ENCODE results near the gene SHISA9. TPM values are rescaled to one million over a fixed set of nuclear protein-coding genes. Genes with fewer than 3 reads are reported as not detected.

Gene SHISA9
- polyA plus RNA-seq, 3 donors, result 0.01 TPM; not detected in 2

GRCh38 chr16:12891836-12892235 is 9.6 kb upstream of the SHISA9 start:
- H3K27ac ChIP-seq (ENCODE audit: low read depth in 1 of 2, low read length in 2 of 2), result no peak overlapping the region
- Mint-ChIP-seq H3K36me3 (no peaks in the 10 kb centered on the region), H3K27me3 (ENCODE audit: low read depth in 3 of 3) (peaks cover 5 to 15% (median 5%) of the 10 kb centered on the region in 3 donors), H3K9me3 (peaks cover 0 to 3% (median 0%) of the 10 kb centered on the region in 7 donors), H3K4me1 (no peaks in the 10 kb centered on the region), H3K27ac (no peak overlapping the region), H3K4me3 (no peak overlapping the region)
- no peak for DNase-seq
- intact Hi-C loops (cut with micrococcal nuclease), result no loop called here
- H3K4me3 ChIP-seq (replicated peaks in 1 of 3; ENCODE audit: low read depth in 2 of 3, low read length in 3 of 3), result no peak overlapping the region
- 78% methylated on average over 4 of the region's 5 CpGs for WGBS (ENCODE audit: insufficient coverage)
- TF ChIP-seq CTCF (IDR thresholded peaks at IDR 0.05), result no peak
- H3K79me2 ChIP-seq (ENCODE audit: insufficient read depth, low read length), result no peaks in the 10 kb centered on the region
- no peaks in the 10 kb centered on the region for H3K9me3 ChIP-seq (replicated peaks in 1 of 2; ENCODE audit: control insufficient read depth in 1 of 2, insufficient read depth in 1 of 2, low read length in 2 of 2)
- no peaks in the 10 kb centered on the region for H3K4me1 ChIP-seq (ENCODE audit: control insufficient read depth in 1 of 2, insufficient read depth in 2 of 2, low read length in 2 of 2)
- H4K20me1 ChIP-seq (ENCODE audit: insufficient read depth, low read length), result no peaks in the 10 kb centered on the region
- H3K36me3 ChIP-seq (replicated peaks in 1 of 2; ENCODE audit: control insufficient read depth in 1 of 2, insufficient read depth in 2 of 2, low read length in 2 of 2), result no peaks in the 10 kb centered on the region
- peaks cover 0 to 2% of the 10 kb centered on the region in 2 donors for H3K27me3 ChIP-seq (ENCODE audit: control insufficient read depth in 2 of 2, insufficient read depth in 2 of 2, low read length in 2 of 2)
- H3K4me2 ChIP-seq (replicated peaks; ENCODE audit: extremely low read depth, low read length, poor library complexity, severe bottlenecking), result no peak overlapping the region
- H3K9ac ChIP-seq (ENCODE audit: insufficient read depth, low read length, poor library complexity, severe bottlenecking), result no peak overlapping the region
- no peak overlapping the region for H2AFZ ChIP-seq (ENCODE audit: insufficient read depth, low read depth, low read length, poor library complexity, severe bottlenecking)

- no peaks in the 10 kb centered on the region for H3K9me3 ChIP-seq (replicated peaks in 1 of 2; ENCODE audit: control insufficient read depth in 1 of 2, insufficient read depth in 1 of 2, low read length in 2 of 2)
- Mint-ChIP-seq H3K27ac (peak overlapping the region in 1 of 7 donors; percentile 26), H3K4me1 (no peaks in the 10 kb centered on the region), H3K4me3 (no peak overlapping the region), H3K9me3 (peaks cover 0 to 5% (median 0%) of the 10 kb centered on the region in 7 donors), H3K36me3 (no peaks in the 10 kb centered on the region), H3K27me3 (ENCODE audit: low read depth in 3 of 3) (peaks cover 5 to 14% (median 8%) of the 10 kb centered on the region in 3 donors)
- no peaks in the 10 kb centered on the region for H3K36me3 ChIP-seq (replicated peaks in 1 of 2; ENCODE audit: control insufficient read depth in 1 of 2, insufficient read depth in 2 of 2, low read length in 2 of 2)
- 97% methylated on average over 6 of the region's 8 CpGs for WGBS (ENCODE audit: insufficient coverage)
- H3K27ac ChIP-seq (ENCODE audit: low read depth in 1 of 2, low read length in 2 of 2), result no peak overlapping the region
- TF ChIP-seq CTCF (IDR thresholded peaks at IDR 0.05), result no peak
- no peaks in the 10 kb centered on the region for H3K4me1 ChIP-seq (ENCODE audit: control insufficient read depth in 1 of 2, insufficient read depth in 2 of 2, low read length in 2 of 2)
- H3K79me2 ChIP-seq (ENCODE audit: insufficient read depth, low read length), result no peaks in the 10 kb centered on the region
- no peak for DNase-seq
- no peak overlapping the region for H3K4me2 ChIP-seq (replicated peaks; ENCODE audit: extremely low read depth, low read length, poor library complexity, severe bottlenecking)
- H3K27me3 ChIP-seq (ENCODE audit: control insufficient read depth in 2 of 2, insufficient read depth in 2 of 2, low read length in 2 of 2), result peaks cover 5 to 6% of the 10 kb centered on the region in 2 donors
- no peaks in the 10 kb centered on the region for H4K20me1 ChIP-seq (ENCODE audit: insufficient read depth, low read length)
- intact Hi-C loops (cut with micrococcal nuclease), result no loop called here
- H3K9ac ChIP-seq (ENCODE audit: insufficient read depth, low read length, poor library complexity, severe bottlenecking), result no peak overlapping the region
- no peak overlapping the region for H3K4me3 ChIP-seq (replicated peaks in 1 of 3; ENCODE audit: low read depth in 2 of 3, low read length in 3 of 3)
- H2AFZ ChIP-seq (ENCODE audit: insufficient read depth, low read depth, low read length, poor library complexity, severe bottlenecking), result no peak overlapping the region
Observed at GRCh38 chr16:12893050-12893750, 8.2 kb upstream of the SHISA9 start.

Data from CD14-positive monocyte (primary cell).